GM12878 (cell line): ENCODE measurements around the gene MYO10. TPM values are rescaled to one million over a fixed set of nuclear protein-coding genes. Genes with fewer than 3 reads are reported as not detected.

Experiments used
- ATAC-seq: fragments of 200-7000 bp; cut with Tn5 transposase; 3 replicates; pipeline ENCODE4 v1.9.1; 2020; ENCODE audit warnings: mild to moderate bottlenecking, moderate library complexity
- BruUV-seq: library from RNA; stranded (reverse); fragments of 400-500 nt; replicated peaks from 2 replicates; lab custom pipeline; 2021; lab: Mats Ljungman, UMichigan
- CTCF ChIA-PET: fragments of 300-600 bp; sonication (Branson Sonifier 250); formaldehyde crosslinking; extraction: SDS; loops from one replicate; lab custom pipeline; 2021; ENCODE audit warnings: inconsistent platforms; lab: Yijun Ruan, JAX
- POLR2A ChIA-PET: fragments of 350-600 bp; formaldehyde crosslinking; extraction: SDS; loops from one replicate; lab custom pipeline; 2021; ENCODE audit warnings: inconsistent platforms; lab: Charles Lee
- RAD21 ChIA-PET: fragments of 300-600 bp; sonication (Branson Sonifier 250); formaldehyde crosslinking; loops from one replicate; lab custom pipeline; 2023; ENCODE audit warnings: antibody characterized with exemption; ENCODE audit not compliant: unreplicated experiment; lab: Charles Lee
- SMC1A ChIA-PET: fragments of 300-600 bp; sonication (Branson Sonifier 250); formaldehyde crosslinking; loops from one replicate; lab custom pipeline; 2023; ENCODE audit not compliant: unreplicated experiment, uncharacterized antibody; lab: Charles Lee
- DNase-seq: peaks from one replicate; pipeline ENCODE4 v3.0.0-alpha.2; 2011; ENCODE audit warnings: low read depth, low spot score
- FAIRE-seq: peaks from 3 replicates; lab custom pipeline; 2011; peaks lifted over from hg19 to GRCh38; lab: Jason Lieb, UNC
- H2AFZ ChIP-seq: 2 replicates; pipeline ENCODE4 v1.6.0; 2011; ENCODE audit warnings: low read depth, low read length, control low read depth; ENCODE audit not compliant: control insufficient read depth
- H3K27ac ChIP-seq: 2 replicates; pipeline ENCODE4 v1.5.1; 2011; ENCODE audit warnings: control low read depth; ENCODE audit not compliant: control insufficient read depth, insufficient read depth
- H3K27me3 ChIP-seq, 2 experiments: replicated peaks in 1 of 2; 2 replicates each; pipeline versions ENCODE4 v1.6.0 to v1.6.1; 2011; ENCODE audit warnings: low read length in 1 of 2; ENCODE audit not compliant: control insufficient read depth in 2 of 2, insufficient read depth in 2 of 2
- H3K36me3 ChIP-seq, 2 experiments: 2 replicates each; pipeline ENCODE4 v1.5.1; 2011; ENCODE audit warnings: low read length in 1 of 2; ENCODE audit not compliant: control insufficient read depth in 2 of 2, insufficient read depth in 2 of 2
- H3K4me1 ChIP-seq: 2 replicates; pipeline ENCODE4 v1.6.1; 2011; ENCODE audit warnings: mild to moderate bottlenecking, low read length, moderate library complexity, mixed read lengths; ENCODE audit not compliant: control insufficient read depth, insufficient read depth
- H3K4me2 ChIP-seq: 2 replicates; pipeline ENCODE4 v1.6.0; 2011; ENCODE audit warnings: control low read depth; ENCODE audit not compliant: control insufficient read depth, insufficient read depth
- H3K4me3 ChIP-seq: fragments of 200-600 bp; sonication (generic); 2 replicates; pipeline ENCODE4 v1.5.1; 2016
- H3K79me2 ChIP-seq: 2 replicates; pipeline ENCODE4 v1.6.0; 2011; ENCODE audit warnings: low read length; ENCODE audit not compliant: control insufficient read depth, insufficient read depth
- H3K9ac ChIP-seq: 2 replicates; pipeline ENCODE4 v1.8.0; 2011; ENCODE audit warnings: low read length, control low read depth, mixed read lengths; ENCODE audit not compliant: control insufficient read depth, insufficient read depth
- H3K9me3 ChIP-seq: replicated peaks from 3 replicates; pipeline ENCODE4 v1.5.1; 2011; ENCODE audit warnings: mild to moderate bottlenecking, low read length; ENCODE audit not compliant: control insufficient read depth, insufficient read depth
- H4K20me1 ChIP-seq: 2 replicates; pipeline ENCODE4 v1.6.0; 2011; ENCODE audit not compliant: control insufficient read depth, insufficient read depth
- BACH1 ChIP-seq: fragments of 450-650 bp; IDR thresholded peaks from 2 replicates; pipeline ENCODE4 v1.6.1; 2017; ENCODE audit warnings: mild to moderate bottlenecking, borderline replicate concordance
- BMI1 ChIP-seq: fragments of 450-650 bp; IDR thresholded peaks from 2 replicates; pipeline ENCODE4 v1.6.1; 2016; ENCODE audit warnings: mild to moderate bottlenecking, moderate library complexity, borderline replicate concordance
- CBX5 ChIP-seq: sonication (generic); IDR thresholded peaks from 2 replicates; pipeline ENCODE4 v1.6.1; 2016; ENCODE audit warnings: low read depth, moderate library complexity, mild to moderate bottlenecking, inconsistent platforms
- E2F8 ChIP-seq: fragments of 450-650 bp; IDR thresholded peaks from 2 replicates; pipeline ENCODE4 v1.6.1; 2018; ENCODE audit warnings: mild to moderate bottlenecking, low read depth, moderate library complexity; ENCODE audit not compliant: partially characterized antibody
- MAX ChIP-seq: IDR thresholded peaks from 2 replicates; pipeline ENCODE4 v1.6.1; 2012; ENCODE audit warnings: low read depth, low read length, improper control_type of control experiment
- MLLT1 ChIP-seq: fragments of 450-650 bp; IDR thresholded peaks from 2 replicates; pipeline ENCODE4 v1.6.1; 2016; ENCODE audit warnings: mild to moderate bottlenecking
- POLR2AphosphoS5 ChIP-seq: IDR thresholded peaks from 2 replicates; pipeline ENCODE4 v1.6.1; 2011; ENCODE audit warnings: mild to moderate bottlenecking, low read length, inconsistent platforms
- STAT3 ChIP-seq: IDR thresholded peaks from 2 replicates; pipeline ENCODE4 v1.6.1; 2011; ENCODE audit warnings: low read depth, low read length, improper control_type of control experiment
- SUZ12 ChIP-seq: fragments of 200-600 bp; sonication (generic); IDR thresholded peaks from one replicate; pipeline ENCODE4 v1.6.1; 2018; ENCODE audit warnings: antibody characterized with exemption, mild to moderate bottlenecking; ENCODE audit not compliant: unreplicated experiment
- TCF3 ChIP-seq: IDR thresholded peaks from 2 replicates; pipeline ENCODE4 v1.6.1; 2012; ENCODE audit warnings: low read depth, mild to moderate bottlenecking, low read length, borderline replicate concordance; ENCODE audit not compliant: insufficient read depth
- WGBS: methylation state at CpG from one replicate; pipeline ENCODE4 v1.1.6; 2016; ENCODE audit warnings: low lambda C conversion rate; ENCODE audit not compliant: insufficient replicate concordance, insufficient coverage; ENCODE audit errors: missing lambda C conversion rate; 5-methylcytosine and 5-hydroxymethylcytosine counted together
- in situ Hi-C: fragments of 300-500 bp; cut with MboI; formaldehyde crosslinking; loops from 9 replicates; pipeline ENCODE4 v1.14.3; 2018; ENCODE audit warnings: mixed read lengths
- intact Hi-C: fragments of 100-400 bp; cut with micrococcal nuclease; formaldehyde crosslinking; loops from one replicate; pipeline ENCODE4 v1.14.2; 2022; ENCODE audit not compliant: unreplicated experiment
- polyA plus RNA-seq, 11 experiments: library from polyadenylated mRNA; depleted of rRNA in 4 of 11; unstranded in 6 of 11; stranded (reverse) in 5 of 11; fragments of >200 nt; fragmentation: Nextera tagmentation in 4 of 11; fragmentation: Illumina TruSeq in 1 of 11; extraction: Ambion mirVana in 4 of 11; extraction: Trizol in 1 of 11; gene quantifications; 1 replicate in 1 of 11; 2 replicates in 10 of 11; pipeline versions ENCODE4 v1.2.1 to v1.2.3, GENCODE V29; 2011 to 2016; ENCODE audit warnings: inconsistent platforms in 2 of 11, missing spikeins in 2 of 11, low read depth in 1 of 11
- total RNA-seq, 4 experiments: library from RNA; depleted of rRNA in 3 of 4; stranded (reverse); fragments of >200 nt in 3 of 4; fragmentation: Illumina TruSeq in 1 of 4; extraction: Trizol in 1 of 4; gene quantifications; 2 replicates each; pipeline versions ENCODE4 v1.2.1 to v1.2.3, GENCODE V29; 2013 to 2021

The MYO10 gene
- total and polyA plus RNA-seq, 10 of the 15 experiments (the other 5 are each of a cell fraction or from before 2014, with no cell fraction given), result 0.02 to 0.77 (median 0.17) TPM

DNA sequence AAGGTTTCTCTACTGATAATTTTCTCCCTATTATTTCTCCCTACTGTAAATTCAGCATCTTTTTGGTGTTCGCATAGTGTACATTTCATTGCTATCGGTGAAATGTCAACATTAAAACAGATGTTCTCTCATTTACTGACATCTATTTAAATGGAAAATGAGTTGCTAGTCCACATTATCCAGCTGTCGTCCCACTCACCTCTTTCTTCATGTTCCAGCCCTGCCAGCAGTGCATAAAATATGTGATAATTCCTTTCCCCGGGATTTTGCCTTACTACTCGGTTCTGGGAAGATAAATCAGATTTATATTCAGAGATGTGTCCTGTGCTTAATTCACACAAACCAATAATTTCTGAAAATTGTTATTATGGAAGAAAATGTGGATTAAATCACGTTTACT lies 155.8 kb downstream of the MYO10 start:
- Histone ChIP-seq H3K4me3 (no peak overlapping the region), H3K27ac (no peak overlapping the region), H3K4me2 (no peak overlapping the region), H3K4me1 (peaks cover 10% of the 10 kb centered on the region), H3K27me3 (no peaks in the 10 kb centered on the region), H3K79me2 (no peaks in the 10 kb centered on the region), H3K36me3 (no peaks in the 10 kb centered on the region), H2AFZ (no peak overlapping the region), H3K9me3 (no peaks in the 10 kb centered on the region; the same call in 1 of the 3 replicates), H4K20me1 (no peaks in the 10 kb centered on the region), H3K9ac (no peak overlapping the region)
- BruUV-seq, result no TSS peak
- RAD21 ChIA-PET, result no interaction called here
- POLR2A ChIA-PET, result no interaction called here
- in situ Hi-C loops (loop anchor here (25.0 kb wide), 1 partner anchor 1532 kb away; no protein-coding TSS in a partner anchor), intact Hi-C loops (no loop called here)
- DNase-seq (no peak), FAIRE-seq (no peak), ATAC-seq (no peak)
- CTCF ChIA-PET, result interaction anchor here (1.9 kb wide), 1 partner anchor 11 kb away, joined by 4 read pairs; no protein-coding TSS in a partner anchor
- no peak for TF ChIP-seq POLR2AphosphoS5
- no peak for TF ChIP-seq E2F8
- no peak for TF ChIP-seq TCF3
- WGBS, result 50% methylated on average over 6 of the region's 6 CpGs
- SMC1A ChIA-PET, result interaction anchor here (0.6 kb wide), 1 partner anchor 26 kb away, joined by 3 read pairs; no protein-coding TSS in a partner anchor

DNA sequence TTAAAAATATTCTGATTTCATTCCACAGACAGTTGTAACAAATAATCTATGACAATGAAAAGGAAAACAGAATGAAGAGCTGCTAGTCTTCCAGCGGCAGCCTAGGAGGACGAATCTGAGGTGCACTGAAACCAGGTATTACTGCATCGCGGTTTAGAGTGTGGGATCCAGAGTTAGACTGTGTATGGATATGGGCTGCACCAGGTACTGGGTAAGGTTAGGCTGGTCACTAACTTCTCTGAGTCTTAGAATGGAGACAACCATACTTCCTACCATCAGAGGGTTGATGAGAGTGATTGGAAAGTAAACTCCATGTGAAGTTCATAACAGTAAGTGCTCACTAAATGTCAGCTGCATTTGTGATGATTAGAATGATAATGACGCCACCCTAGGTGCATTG lies 158.7 kb downstream of the MYO10 start:
- SMC1A ChIA-PET, result interaction anchor here (1.0 kb wide), 1 partner anchor 14 kb away, joined by 4 read pairs; no protein-coding TSS in a partner anchor
- BruUV-seq, result no TSS peak
- DNase-seq, result no peak
- TF ChIP-seq BMI1 (no peak), POLR2AphosphoS5 (no peak), STAT3 (no peak), BACH1 (no peak), MLLT1 (no peak), SUZ12 (no peak), MAX (no peak), CBX5 (no peak)

More for the DNA sequence above, 158.7 kb downstream of the MYO10 start:
- ATAC-seq (no peak), FAIRE-seq (no peak)
- CTCF ChIA-PET, result interaction anchor here (1.1 kb wide), 1 partner anchor 87 kb away, joined by 3 read pairs; no protein-coding TSS in a partner anchor
- no peak overlapping the region for H2AFZ ChIP-seq
- no peaks in the 10 kb centered on the region for H3K27me3 ChIP-seq
- in situ Hi-C loops (loop anchor here (25.0 kb wide), 1 partner anchor 1535 kb away; no protein-coding TSS in a partner anchor), intact Hi-C loops (no loop called here)
- RAD21 ChIA-PET, result no interaction called here
- no peaks in the 10 kb centered on the region for H3K9me3 ChIP-seq
- no peak overlapping the region for H3K27ac ChIP-seq
- H4K20me1 ChIP-seq, result no peaks in the 10 kb centered on the region
- H3K4me3 ChIP-seq, result no peak overlapping the region
- POLR2A ChIA-PET, result no interaction called here
- WGBS, result 68% methylated on average over 5 of the region's 5 CpGs
- no peaks in the 10 kb centered on the region for H3K79me2 ChIP-seq
- H3K9ac ChIP-seq, result no peak overlapping the region
- no peak overlapping the region for H3K4me2 ChIP-seq
- no peaks in the 10 kb centered on the region for H3K4me1 ChIP-seq
- H3K36me3 ChIP-seq, result no peaks in the 10 kb centered on the region
